ENCODE measurements around the gene PANK3. TPM values are rescaled to one million over a fixed set of nuclear protein-coding genes. Genes with fewer than 3 reads are reported as not detected.

PANK3 gene
- total and polyA plus RNA-seq, 9 of the 15 experiments (the other 6 are each of a cell fraction or from before 2014, with no cell fraction given): 5.9 to 50.4 (median 29.7) TPM

- TF ChIP-seq ZNF609 (CRISPR knock-in tag; IDR thresholded peaks at IDR 0.05; ENCODE audit: borderline replicate concordance): no peak
- no peak for TF ChIP-seq ZNF263 (CRISPR knock-in tag; IDR thresholded peaks at IDR 0.05; ENCODE audit: borderline replicate concordance)
Measured at GRCh38 chr5:168552146-168552545, 27.0 kb downstream of the PANK3 start (continued).

- ChIA-PET CTCF (ENCODE audit: low intra/inter-chr PET ratio) (no interaction called here), POLR2A (no interaction called here)
- intact Hi-C loops (cut with micrococcal nuclease): no loop called here
- BruUV-seq (replicated peaks): no TSS peak
- H3K36me3 ChIP-seq (ENCODE audit: control insufficient read depth, insufficient read depth, low read length): peaks cover 59% of the 10 kb centered on the region; the same call in 2 of the 3 replicates
- in situ Hi-C loops (cut with MboI): no loop called here
- no peaks in the 10 kb centered on the region for H3K4me1 ChIP-seq (replicated peaks in 1 of 2; ENCODE audit: control insufficient read depth in 2 of 2, insufficient read depth in 2 of 2, low read length in 2 of 2)
- H3K27me3 ChIP-seq (ENCODE audit: control insufficient read depth in 2 of 2, insufficient read depth in 2 of 2, low read length in 2 of 2): no peaks in the 10 kb centered on the region
- H3K27ac ChIP-seq (ENCODE audit: extremely low read depth, low read depth, low read length): no peak overlapping the region
- no peaks in the 10 kb centered on the region for H3K9me3 ChIP-seq (replicated peaks; ENCODE audit: control insufficient read depth, insufficient read depth, low read depth, low read length)
- H3K79me2 ChIP-seq (ENCODE audit: control insufficient read depth, insufficient read depth, low read length): peaks cover 4% of the 10 kb centered on the region; the same call in 1 of the 3 replicates
- no peak overlapping the region for H3K9ac ChIP-seq (ENCODE audit: insufficient read depth in 1 of 2, low read depth in 2 of 2, low read length in 2 of 2)
- ATAC-seq (no peak), FAIRE-seq (no peak), DNase-seq (ENCODE audit: extremely low read depth in 1 of 4, low spot score in 3 of 4) (no peak)
- H2AFZ ChIP-seq (ENCODE audit: low read depth, low read length): no peak overlapping the region
- no peak overlapping the region for H3K4me3 ChIP-seq
- no peak overlapping the region for H3K4me2 ChIP-seq (ENCODE audit: insufficient read depth, low read length)
- no peaks in the 10 kb centered on the region for H4K20me1 ChIP-seq (replicated peaks; ENCODE audit: control insufficient read depth, insufficient read depth, low read length)
- no peaks in the 10 kb centered on the region for H3K9me1 ChIP-seq (ENCODE audit: control insufficient read depth, insufficient read depth, low read length)
- TF ChIP-seq STAT5A (IDR thresholded peaks at IDR 0.05; ENCODE audit: borderline replicate concordance, low read length): no peak
- TF ChIP-seq GTF2E2 (tag; IDR thresholded peaks at IDR 0.05): no peak
- no peak for TF ChIP-seq ZNF174 (CRISPR knock-in tag; IDR thresholded peaks at IDR 0.05)
- no peak for TF ChIP-seq SMAD2 (IDR thresholded peaks at IDR 0.05; ENCODE audit: low read depth, low read length)
- no peak for TF ChIP-seq ZNF395 (CRISPR knock-in tag; IDR thresholded peaks at IDR 0.05)
- TF ChIP-seq BHLHE40 (IDR thresholded peaks at IDR 0.05; ENCODE audit: low read length): no peak
- no peak for TF ChIP-seq CCAR2 (IDR thresholded peaks at IDR 0.05; ENCODE audit: low read depth, low read length)
- no peak for TF ChIP-seq SIN3B (IDR thresholded peaks at IDR 0.05; ENCODE audit: low read depth)
- TF ChIP-seq ZBTB11 (CRISPR knock-in tag; IDR thresholded peaks at IDR 0.05): no peak
- TF ChIP-seq MTA3 (IDR thresholded peaks at IDR 0.05; ENCODE audit: borderline replicate concordance): no peak
Measured at GRCh38 chr5:168550656-168551055, 28.5 kb downstream of the PANK3 start.

Measured in K562 (cell line).